Measurements from ENCODE around the gene AGAP1. TPM values are rescaled to one million over a fixed set of nuclear protein-coding genes. Genes with fewer than 3 reads are reported as not detected.

AGAP1 gene
- total RNA-seq, 1 experiment from 2014 or later = 25.8 TPM

DNA sequence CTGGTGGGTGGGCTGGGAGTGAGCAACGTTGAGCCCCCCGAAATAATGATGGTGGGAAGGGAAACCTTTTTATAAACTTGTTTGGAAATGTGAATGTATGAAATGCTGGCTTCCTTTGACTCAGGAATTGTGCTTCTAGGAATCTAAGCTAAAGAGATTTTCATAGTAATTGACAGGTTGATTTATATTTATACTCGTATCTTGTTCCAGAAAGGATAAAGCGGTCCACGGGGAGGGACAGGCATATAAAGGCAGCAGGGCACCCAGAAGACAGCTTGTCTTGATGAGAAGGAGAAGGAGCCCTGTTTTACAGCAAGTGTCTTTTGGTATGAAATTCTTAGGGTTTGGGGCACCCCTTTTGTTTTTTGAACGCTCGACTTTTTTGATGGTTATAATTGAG, 157.8 kb downstream of the AGAP1 start:
- Histone ChIP-seq H3K4ac (ENCODE audit: low read depth, low read length) (no peak overlapping the region), H3K4me1 (ENCODE audit: insufficient read depth, low read length) (no peaks in the 10 kb centered on the region), H3K27me3 (ENCODE audit: insufficient read depth, low read length) (no peaks in the 10 kb centered on the region), H4K8ac (replicated peaks; ENCODE audit: insufficient read length, low read depth, low read length) (no peak overlapping the region), H3K79me1 (ENCODE audit: insufficient read depth, low read depth, low read length, poor library complexity, severe bottlenecking) (peaks cover 2% of the 10 kb centered on the region), H3K23ac (ENCODE audit: insufficient read length, low read depth, low read length) (no peak overlapping the region), H3T11ph (ENCODE audit: low read length) (no peak overlapping the region), H4K91ac (ENCODE audit: insufficient read length, low read depth, low read length) (no peak overlapping the region), H3K23me2 (ENCODE audit: insufficient read length, low read depth, low read length, poor library complexity, severe bottlenecking) (no peaks in the 10 kb centered on the region), H3K27ac (ENCODE audit: insufficient read length, low read depth, low read length) (no peak overlapping the region), H3K79me2 (ENCODE audit: insufficient read depth, low read length) (peaks cover 2% of the 10 kb centered on the region; the same call in 1 of the 2 replicates), H2BK12ac (ENCODE audit: insufficient read length, low read depth, low read length) (no peak overlapping the region), H2BK5ac (ENCODE audit: insufficient read length, low read length) (no peak overlapping the region), H2BK20ac (ENCODE audit: low read depth, low read length, poor library complexity, severe bottlenecking) (no peak overlapping the region), H2AK5ac (ENCODE audit: insufficient read length, low read length) (no peak overlapping the region), H3K9ac (ENCODE audit: extremely low read depth, insufficient read length, low read length) (no peak overlapping the region), H4K5ac (ENCODE audit: insufficient read length, low read depth, low read length) (no peak overlapping the region), H3K14ac (ENCODE audit: insufficient read depth, low read length) (no peak overlapping the region), H2AFZ (ENCODE audit: low read length) (no peak overlapping the region), H2BK120ac (ENCODE audit: low read depth, low read length, poor library complexity, severe bottlenecking) (no peak overlapping the region), H3K4me2 (ENCODE audit: insufficient read depth, insufficient read length, low read length) (no peak overlapping the region), H3K18ac (ENCODE audit: insufficient read length, low read depth, low read length) (no peak overlapping the region), H2BK15ac (ENCODE audit: low read depth, low read length) (no peak overlapping the region), H3K56ac (ENCODE audit: insufficient read length, low read depth, low read length) (no peak overlapping the region), H4K20me1 (ENCODE audit: control insufficient read depth, insufficient read depth, insufficient read length) (no peaks in the 10 kb centered on the region), H3K9me3 (ENCODE audit: control insufficient read depth, low read depth, low read length) (peaks cover 7% of the 10 kb centered on the region)
- Mint-ChIP-seq H3K9me3 (peaks cover 0 to 11% of the 10 kb centered on the region in 2 experiments; a peak in 2 of 5 replicates), H3K27me3 (ENCODE audit: low read depth) (no peaks in the 10 kb centered on the region; the same call in none of the 2 replicates), H3K4me1 (peaks cover 11 to 22% of the 10 kb centered on the region in 2 experiments; a peak in 3 of 4 replicates), H3K36me3 (ENCODE audit: insufficient read depth in 1 of 3, low read depth in 3 of 3) (peaks cover 0 to 17% (median 2%) of the 10 kb centered on the region in 3 experiments; a peak in 4 of 7 replicates), H3K4me3 (no peak overlapping the region), H3K27ac (peak overlapping the region in 1 of 3 experiments; percentile 31; a peak in 1 of 7 replicates)
- no CpG with 5 or more reads among the region's 7 CpGs for whole genome bisulfite sequencing (ENCODE audit: extremely low coverage, insufficient read length, low lambda C conversion rate)
- TF ChIP-seq, protein P1, sequence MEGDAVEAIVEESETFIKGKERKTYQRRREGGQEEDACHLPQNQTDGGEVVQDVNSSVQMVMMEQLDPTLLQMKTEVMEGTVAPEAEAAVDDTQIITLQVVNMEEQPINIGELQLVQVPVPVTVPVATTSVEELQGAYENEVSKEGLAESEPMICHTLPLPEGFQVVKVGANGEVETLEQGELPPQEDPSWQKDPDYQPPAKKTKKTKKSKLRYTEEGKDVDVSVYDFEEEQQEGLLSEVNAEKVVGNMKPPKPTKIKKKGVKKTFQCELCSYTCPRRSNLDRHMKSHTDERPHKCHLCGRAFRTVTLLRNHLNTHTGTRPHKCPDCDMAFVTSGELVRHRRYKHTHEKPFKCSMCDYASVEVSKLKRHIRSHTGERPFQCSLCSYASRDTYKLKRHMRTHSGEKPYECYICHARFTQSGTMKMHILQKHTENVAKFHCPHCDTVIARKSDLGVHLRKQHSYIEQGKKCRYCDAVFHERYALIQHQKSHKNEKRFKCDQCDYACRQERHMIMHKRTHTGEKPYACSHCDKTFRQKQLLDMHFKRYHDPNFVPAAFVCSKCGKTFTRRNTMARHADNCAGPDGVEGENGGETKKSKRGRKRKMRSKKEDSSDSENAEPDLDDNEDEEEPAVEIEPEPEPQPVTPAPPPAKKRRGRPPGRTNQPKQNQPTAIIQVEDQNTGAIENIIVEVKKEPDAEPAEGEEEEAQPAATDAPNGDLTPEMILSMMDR (conservative IDR thresholded peaks at IDR 0.05) = no peak
- DNase-seq = no peak

Data from H9 (cell line).